ENCODE data around the gene BCO1.
"Not testable (repeated sequence)": the region's sequence is repeated elsewhere in the genome, so short reads cannot be mapped to it uniquely, and the experiment has no call there.

Gene BCO1

DNA sequence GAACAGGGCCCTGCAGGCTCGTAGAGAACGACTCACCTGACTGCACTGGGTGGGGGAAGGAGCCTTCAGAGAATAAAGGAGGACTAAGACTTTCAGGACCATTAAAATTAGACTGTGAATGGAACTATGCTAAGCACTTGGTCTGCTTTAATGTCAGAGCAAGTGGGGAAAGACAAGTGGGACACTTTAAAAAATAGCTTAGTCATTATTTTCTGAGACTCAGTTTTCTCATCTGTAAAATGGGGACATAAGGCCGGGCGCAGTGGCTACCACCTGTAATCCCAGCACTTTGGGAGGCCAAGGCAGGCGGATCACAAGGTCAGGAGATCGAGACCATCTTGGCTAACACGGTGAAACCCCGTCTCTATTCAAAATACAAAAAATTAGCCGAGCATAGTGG, 19.3 kb upstream of the BCO1 start:
- TF ChIP-seq, protein P1, sequence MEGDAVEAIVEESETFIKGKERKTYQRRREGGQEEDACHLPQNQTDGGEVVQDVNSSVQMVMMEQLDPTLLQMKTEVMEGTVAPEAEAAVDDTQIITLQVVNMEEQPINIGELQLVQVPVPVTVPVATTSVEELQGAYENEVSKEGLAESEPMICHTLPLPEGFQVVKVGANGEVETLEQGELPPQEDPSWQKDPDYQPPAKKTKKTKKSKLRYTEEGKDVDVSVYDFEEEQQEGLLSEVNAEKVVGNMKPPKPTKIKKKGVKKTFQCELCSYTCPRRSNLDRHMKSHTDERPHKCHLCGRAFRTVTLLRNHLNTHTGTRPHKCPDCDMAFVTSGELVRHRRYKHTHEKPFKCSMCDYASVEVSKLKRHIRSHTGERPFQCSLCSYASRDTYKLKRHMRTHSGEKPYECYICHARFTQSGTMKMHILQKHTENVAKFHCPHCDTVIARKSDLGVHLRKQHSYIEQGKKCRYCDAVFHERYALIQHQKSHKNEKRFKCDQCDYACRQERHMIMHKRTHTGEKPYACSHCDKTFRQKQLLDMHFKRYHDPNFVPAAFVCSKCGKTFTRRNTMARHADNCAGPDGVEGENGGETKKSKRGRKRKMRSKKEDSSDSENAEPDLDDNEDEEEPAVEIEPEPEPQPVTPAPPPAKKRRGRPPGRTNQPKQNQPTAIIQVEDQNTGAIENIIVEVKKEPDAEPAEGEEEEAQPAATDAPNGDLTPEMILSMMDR (conservative IDR thresholded peaks at IDR 0.05) = no peak
- no peak overlapping the region for H3K27ac ChIP-seq

DNA sequence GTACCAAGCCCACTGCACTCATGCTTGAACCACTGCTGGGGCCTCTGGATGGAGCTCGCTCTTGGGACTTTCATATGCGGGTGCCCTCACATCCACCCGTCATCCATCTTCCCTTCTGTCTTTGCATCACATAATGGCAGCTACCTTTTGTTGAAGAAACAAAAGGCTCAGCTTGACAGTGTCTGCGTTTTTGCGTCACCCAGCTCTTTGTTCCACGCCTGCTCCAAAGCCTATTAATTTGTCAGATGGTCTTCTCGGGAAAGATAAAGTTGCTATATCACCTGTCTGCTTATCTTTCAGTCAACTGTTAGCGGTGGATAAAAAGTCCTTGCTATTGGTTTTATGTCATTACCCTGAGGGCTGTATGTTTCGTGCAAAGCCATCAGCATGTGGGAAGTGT, 18.1 kb upstream of the BCO1 start:
- TF ChIP-seq, protein P1 (conservative IDR thresholded peaks at IDR 0.05) = no peak

DNA sequence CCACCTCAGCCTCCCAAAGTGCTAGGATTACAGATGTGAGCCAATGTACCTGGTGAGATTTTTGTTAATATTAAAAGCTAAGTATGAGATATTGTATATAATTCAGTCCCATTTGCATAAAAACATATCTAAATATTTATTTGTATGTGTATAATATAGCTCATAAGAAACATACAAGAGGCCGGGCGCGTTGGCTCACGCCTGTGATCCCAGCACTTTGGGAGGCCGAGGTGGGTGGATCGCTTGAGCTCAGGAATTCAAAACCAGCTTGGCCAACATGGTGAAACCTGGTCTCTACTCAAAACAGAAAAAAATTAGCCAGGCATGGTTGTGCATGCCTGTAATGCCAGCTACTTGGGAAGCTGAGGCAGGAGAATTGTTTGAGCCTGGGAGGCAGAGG, 16.8 kb upstream of the BCO1 start:
- no peak overlapping the region for H3K27ac ChIP-seq
- TF ChIP-seq, protein P1 (conservative IDR thresholded peaks at IDR 0.05) = no peak

More for the DNA sequence above, 18.1 kb upstream of the BCO1 start:
- H3K27ac ChIP-seq = no peak overlapping the region

DNA sequence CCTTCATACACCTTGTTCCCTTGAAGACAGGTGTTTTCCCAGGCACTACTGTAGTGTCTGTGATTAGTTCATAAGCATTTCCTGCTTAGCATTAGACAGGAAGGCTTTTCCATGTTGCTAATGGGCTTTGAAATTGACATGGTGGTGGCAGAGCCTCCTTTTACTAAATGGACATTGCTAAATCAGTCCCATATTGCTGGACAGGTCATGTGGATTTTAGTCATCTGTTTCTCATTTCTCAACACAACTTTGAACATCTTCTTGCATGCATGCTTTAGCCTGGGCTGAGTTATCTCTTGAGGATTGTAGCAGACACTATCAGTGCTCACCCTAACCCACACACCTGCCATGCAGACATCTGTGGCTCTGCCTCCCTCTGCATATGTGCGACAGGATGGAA, 13.7 kb upstream of the BCO1 start:
- TF ChIP-seq, protein P1 (conservative IDR thresholded peaks at IDR 0.05) = no peak
- no peak overlapping the region for H3K27ac ChIP-seq

DNA sequence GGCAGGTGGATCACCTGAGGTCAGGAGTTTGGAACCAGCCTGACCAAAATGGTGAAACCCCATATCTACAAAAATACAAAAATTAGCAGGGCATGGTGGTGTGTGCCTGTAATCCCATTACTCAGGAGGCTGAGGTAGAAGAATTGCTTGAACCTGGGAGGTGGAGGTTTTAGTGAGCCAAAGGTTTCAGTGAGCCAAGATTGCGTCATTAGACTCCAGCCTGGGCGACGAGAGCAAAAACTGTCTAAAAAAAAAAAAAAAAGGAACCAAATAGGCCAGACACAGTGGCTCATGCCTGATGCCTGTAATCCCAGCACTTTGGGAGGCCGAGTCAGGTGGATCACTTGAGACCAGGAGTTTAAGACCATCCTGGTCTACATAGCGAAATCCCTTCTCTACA, 12.8 kb upstream of the BCO1 start:
- H3K27ac ChIP-seq = not testable (repeated sequence)

DNA sequence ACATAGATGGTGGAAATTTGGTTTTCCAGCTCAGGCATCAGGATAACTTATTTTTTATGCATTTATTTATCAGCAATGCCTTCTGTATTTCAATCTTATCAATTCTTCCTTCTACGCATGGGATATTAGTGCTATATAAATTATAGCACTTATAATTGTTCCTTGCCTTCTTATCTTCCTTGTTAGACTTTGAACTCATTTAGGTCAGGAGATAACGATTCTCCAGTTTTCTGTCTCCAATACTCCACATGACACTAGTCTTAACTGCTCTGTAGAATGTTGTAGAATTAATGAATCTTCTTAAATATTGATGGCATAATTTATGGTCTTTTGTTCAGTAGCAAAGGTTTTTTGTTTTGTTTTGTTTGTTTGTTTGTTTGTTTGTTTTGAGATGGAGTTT, 10.7 kb upstream of the BCO1 start:
- no peak overlapping the region for H3K27ac ChIP-seq
- TF ChIP-seq, protein P1 (conservative IDR thresholded peaks at IDR 0.05) = no peak

DNA sequence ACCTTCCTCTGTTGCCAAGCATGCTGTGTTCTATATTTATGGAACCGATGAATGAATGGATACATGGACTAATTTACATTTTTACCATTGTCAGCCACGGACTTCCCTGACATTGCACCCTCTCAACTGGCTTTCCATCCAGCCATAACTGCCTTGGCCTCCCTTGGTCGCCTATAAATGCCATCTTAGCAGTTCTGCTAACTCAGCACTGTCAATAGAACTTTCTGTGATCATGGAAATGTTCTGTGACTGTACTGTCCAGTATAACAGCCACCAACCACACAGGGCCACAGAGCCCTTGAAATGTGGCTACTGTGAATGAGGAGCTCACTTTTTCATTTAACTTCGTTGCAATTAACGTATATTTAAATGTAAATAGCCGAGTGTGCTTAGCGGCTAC, 8.7 kb upstream of the BCO1 start:
- no peak overlapping the region for H3K27ac ChIP-seq
- TF ChIP-seq, protein P1 (conservative IDR thresholded peaks at IDR 0.05) = no peak

DNA sequence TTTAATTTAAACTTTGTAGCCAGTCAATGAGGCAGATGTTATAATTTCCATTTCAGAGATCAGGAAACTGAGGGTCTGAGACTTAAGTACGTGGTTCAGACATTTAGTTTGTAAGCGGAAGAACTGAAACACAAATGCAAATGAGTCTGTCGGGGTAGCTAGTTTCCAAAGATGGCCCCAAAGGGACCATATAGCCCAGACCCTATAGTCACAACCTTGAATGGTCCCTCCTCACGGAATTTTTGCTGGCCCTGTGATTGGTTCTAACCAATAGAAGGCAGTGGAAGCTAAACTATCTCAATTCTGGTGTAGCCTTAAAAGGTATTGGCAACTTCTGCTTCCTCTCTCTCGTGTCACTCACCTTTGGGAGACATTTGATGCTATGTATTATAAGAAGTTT, 7.5 kb upstream of the BCO1 start:
- H3K27ac ChIP-seq = no peak overlapping the region
- TF ChIP-seq, protein P1 (conservative IDR thresholded peaks at IDR 0.05) = no peak

Data from VCaP (cell line).